Measurements from ENCODE around the gene MAP3K7. TPM values are rescaled to one million over a fixed set of nuclear protein-coding genes. Genes with fewer than 3 reads are reported as not detected.
A peak's percentile ranks its signal among the peaks of the same experiment; 100 is the strongest.

MAP3K7 gene
- total and polyA plus RNA-seq, 2 experiments from 2014 or later = 33.2 to 47.1 TPM

DNA sequence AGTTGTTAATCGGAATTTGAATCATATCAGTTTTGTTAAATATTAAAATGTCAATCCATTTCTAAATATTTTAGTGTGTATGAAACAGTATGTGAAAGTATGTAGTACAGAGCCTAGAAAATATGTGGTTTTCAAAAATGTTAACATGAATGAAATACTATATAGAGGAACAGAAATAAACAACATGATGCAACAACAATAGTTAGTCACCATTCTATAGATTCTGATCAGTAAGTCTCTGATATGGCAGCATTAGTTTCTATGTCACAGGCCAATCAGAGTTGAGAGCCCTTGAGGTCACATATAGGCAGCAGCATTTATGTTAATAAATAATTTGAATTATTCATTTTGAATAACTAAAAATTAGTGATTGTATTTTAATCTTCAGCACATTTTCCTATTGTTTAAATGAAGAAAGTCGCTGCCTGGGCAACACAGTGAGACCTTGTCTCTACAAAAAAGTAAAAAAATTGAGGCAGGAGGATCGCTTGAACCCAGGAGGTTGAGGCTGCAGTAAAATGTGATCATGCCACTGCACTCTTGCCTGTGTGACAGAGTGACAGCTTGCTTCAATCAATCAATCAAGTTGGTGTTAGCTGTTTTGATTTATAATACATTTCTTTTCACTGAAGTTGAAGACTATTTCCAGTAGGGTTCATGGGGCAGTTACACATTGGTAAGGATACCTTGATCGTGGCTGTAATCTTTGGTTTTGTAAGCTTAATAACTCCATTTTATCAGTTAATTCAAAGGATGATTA, 11.5 kb upstream of the MAP3K7 start (continued):
- TF ChIP-seq, protein P1, sequence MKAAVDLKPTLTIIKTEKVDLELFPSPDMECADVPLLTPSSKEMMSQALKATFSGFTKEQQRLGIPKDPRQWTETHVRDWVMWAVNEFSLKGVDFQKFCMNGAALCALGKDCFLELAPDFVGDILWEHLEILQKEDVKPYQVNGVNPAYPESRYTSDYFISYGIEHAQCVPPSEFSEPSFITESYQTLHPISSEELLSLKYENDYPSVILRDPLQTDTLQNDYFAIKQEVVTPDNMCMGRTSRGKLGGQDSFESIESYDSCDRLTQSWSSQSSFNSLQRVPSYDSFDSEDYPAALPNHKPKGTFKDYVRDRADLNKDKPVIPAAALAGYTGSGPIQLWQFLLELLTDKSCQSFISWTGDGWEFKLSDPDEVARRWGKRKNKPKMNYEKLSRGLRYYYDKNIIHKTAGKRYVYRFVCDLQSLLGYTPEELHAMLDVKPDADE (IDR thresholded peaks at IDR 0.05) = no peak
- no peak for TF ChIP-seq EZH2phosphoT487 (IDR thresholded peaks at IDR 0.05; ENCODE audit: unreplicated experiment)
- TF ChIP-seq, protein P2, sequence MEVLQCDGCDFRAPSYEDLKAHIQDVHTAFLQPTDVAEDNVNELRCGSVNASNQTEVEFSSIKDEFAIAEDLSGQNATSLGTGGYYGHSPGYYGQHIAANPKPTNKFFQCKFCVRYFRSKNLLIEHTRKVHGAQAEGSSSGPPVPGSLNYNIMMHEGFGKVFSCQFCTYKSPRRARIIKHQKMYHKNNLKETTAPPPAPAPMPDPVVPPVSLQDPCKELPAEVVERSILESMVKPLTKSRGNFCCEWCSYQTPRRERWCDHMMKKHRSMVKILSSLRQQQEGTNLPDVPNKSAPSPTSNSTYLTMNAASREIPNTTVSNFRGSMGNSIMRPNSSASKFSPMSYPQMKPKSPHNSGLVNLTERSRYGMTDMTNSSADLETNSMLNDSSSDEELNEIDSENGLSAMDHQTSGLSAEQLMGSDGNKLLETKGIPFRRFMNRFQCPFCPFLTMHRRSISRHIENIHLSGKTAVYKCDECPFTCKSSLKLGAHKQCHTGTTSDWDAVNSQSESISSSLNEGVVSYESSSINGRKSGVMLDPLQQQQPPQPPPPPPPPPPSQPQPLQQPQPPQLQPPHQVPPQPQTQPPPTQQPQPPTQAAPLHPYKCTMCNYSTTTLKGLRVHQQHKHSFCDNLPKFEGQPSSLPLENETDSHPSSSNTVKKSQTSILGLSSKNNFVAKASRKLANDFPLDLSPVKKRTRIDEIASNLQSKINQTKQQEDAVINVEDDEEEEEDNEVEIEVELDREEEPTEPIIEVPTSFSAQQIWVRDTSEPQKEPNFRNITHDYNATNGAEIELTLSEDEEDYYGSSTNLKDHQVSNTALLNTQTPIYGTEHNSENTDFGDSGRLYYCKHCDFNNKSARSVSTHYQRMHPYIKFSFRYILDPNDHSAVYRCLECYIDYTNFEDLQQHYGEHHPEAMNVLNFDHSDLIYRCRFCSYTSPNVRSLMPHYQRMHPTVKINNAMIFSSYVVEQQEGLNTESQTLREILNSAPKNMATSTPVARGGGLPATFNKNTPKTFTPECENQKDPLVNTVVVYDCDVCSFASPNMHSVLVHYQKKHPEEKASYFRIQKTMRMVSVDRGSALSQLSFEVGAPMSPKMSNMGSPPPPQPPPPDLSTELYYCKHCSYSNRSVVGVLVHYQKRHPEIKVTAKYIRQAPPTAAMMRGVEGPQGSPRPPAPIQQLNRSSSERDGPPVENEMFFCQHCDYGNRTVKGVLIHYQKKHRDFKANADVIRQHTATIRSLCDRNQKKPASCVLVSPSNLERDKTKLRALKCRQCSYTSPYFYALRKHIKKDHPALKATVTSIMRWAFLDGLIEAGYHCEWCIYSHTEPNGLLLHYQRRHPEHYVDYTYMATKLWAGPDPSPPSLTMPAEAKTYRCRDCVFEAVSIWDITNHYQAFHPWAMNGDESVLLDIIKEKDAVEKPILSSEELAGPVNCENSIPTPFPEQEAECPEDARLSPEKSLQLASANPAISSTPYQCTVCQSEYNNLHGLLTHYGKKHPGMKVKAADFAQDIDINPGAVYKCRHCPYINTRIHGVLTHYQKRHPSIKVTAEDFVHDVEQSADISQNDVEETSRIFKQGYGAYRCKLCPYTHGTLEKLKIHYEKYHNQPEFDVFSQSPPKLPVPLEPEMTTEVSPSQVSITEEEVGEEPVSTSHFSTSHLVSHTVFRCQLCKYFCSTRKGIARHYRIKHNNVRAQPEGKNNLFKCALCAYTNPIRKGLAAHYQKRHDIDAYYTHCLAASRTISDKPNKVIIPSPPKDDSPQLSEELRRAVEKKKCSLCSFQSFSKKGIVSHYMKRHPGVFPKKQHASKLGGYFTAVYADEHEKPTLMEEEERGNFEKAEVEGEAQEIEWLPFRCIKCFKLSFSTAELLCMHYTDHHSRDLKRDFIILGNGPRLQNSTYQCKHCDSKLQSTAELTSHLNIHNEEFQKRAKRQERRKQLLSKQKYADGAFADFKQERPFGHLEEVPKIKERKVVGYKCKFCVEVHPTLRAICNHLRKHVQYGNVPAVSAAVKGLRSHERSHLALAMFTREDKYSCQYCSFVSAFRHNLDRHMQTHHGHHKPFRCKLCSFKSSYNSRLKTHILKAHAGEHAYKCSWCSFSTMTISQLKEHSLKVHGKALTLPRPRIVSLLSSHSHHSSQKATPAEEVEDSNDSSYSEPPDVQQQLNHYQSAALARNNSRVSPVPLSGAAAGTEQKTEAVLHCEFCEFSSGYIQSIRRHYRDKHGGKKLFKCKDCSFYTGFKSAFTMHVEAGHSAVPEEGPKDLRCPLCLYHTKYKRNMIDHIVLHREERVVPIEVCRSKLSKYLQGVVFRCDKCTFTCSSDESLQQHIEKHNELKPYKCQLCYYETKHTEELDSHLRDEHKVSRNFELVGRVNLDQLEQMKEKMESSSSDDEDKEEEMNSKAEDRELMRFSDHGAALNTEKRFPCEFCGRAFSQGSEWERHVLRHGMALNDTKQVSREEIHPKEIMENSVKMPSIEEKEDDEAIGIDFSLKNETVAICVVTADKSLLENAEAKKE (CRISPR knock-in tag; IDR thresholded peaks at IDR 0.05) = no peak
- TF ChIP-seq JUNB (IDR thresholded peaks at IDR 0.05; ENCODE audit: unreplicated experiment) = no peak
- TF ChIP-seq CREB1 (CRISPR knock-in tag; IDR thresholded peaks at IDR 0.05; ENCODE audit: low read depth) = no peak

DNA sequence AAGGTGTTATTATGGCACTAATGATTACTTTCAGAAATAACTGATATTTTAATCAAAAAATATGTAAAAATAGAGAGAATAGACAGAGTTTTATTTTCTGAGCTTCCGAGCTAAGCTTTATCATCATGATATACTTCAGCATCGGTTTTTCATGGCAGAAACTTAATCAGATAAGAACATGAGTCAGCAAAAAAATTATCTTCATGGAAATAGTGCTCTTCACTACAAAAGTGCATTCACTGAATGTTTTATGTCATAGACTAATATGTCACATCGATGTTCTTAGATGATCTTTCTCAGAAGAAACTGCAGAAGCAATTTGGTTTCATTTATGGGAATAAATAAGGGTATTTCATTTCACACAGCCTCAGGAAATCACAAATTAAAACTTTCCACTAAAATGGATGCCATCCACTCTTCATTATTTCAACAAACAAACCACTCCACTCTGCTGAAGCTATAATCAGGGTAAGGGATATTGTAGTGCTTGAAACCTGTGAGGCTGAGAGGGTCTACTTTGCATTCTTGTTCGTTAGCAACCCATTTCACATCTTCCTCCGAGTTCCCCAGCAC, 10.2 kb upstream of the MAP3K7 start:
- H3F3A ChIP-seq (replicated peaks; ENCODE audit: low read depth) = no peaks in the 10 kb centered on the region
- ATAC-seq = peak; percentile 29; the same call in 1 of the 3 replicates
- no peak for TF ChIP-seq EZH2 (IDR thresholded peaks at IDR 0.05; ENCODE audit: low read depth, unreplicated experiment)
- no peak for TF ChIP-seq JUNB (IDR thresholded peaks at IDR 0.05; ENCODE audit: unreplicated experiment)
- no peak for TF ChIP-seq ZNF114 (CRISPR knock-in tag; IDR thresholded peaks at IDR 0.05)
- no peaks in the 10 kb centered on the region for H3K36me3 ChIP-seq (ENCODE audit: insufficient read depth)
- H2AFZ ChIP-seq = peak overlapping the region; percentile 0; the same call in 1 of the 2 replicates
- no peaks in the 10 kb centered on the region for H3K27me3 ChIP-seq (ENCODE audit: insufficient read depth)
- H3K27ac ChIP-seq (ENCODE audit: low read depth) = no peak overlapping the region
- H3K9me2 ChIP-seq (ENCODE audit: insufficient read depth) = no peaks in the 10 kb centered on the region
- H3K27me3 Mint-ChIP-seq (ENCODE audit: insufficient read depth, low read depth, poor library complexity) = no peaks in the 10 kb centered on the region
- H4K20me1 ChIP-seq (replicated peaks; ENCODE audit: insufficient read depth) = no peaks in the 10 kb centered on the region
- H3K4me3 ChIP-seq = no peak overlapping the region
- no peaks in the 10 kb centered on the region for H3K79me2 ChIP-seq (replicated peaks; ENCODE audit: insufficient read depth)
- no peak for DNase-seq (ENCODE audit: low spot score)
- no peak overlapping the region for H3K4me3 Mint-ChIP-seq
- peak overlapping the region; percentile 88 for H3K27ac Mint-ChIP-seq
- H3K4me1 ChIP-seq (ENCODE audit: insufficient read depth) = no peaks in the 10 kb centered on the region; the same call in 1 of the 2 replicates
- peaks cover 7% of the 10 kb centered on the region; the same call in 2 of the 3 replicates for H3K4me1 Mint-ChIP-seq
- no peak overlapping the region for H3K4me2 ChIP-seq
- H3K9me3 Mint-ChIP-seq = no peaks in the 10 kb centered on the region
- H3K36me3 Mint-ChIP-seq (ENCODE audit: low read depth) = no peaks in the 10 kb centered on the region

Data from GM23338 (cell line).